ENCODE results near the gene COL15A1. TPM values are rescaled to one million over a fixed set of nuclear protein-coding genes. Genes with fewer than 3 reads are reported as not detected.
A peak's percentile ranks its signal among the peaks of the same experiment; 100 is the strongest.

COL15A1 gene
- polyA plus RNA-seq, 4 donors = 0.22 to 12.5 (median 2.5) TPM

- H3K27ac ChIP-seq (ENCODE audit: low read depth in 1 of 3, low read length in 2 of 3) = peak overlapping the region in 1 of 3 donors; percentile 12
- FAIRE-seq (no peak), DNase-seq (no peak)
- peaks cover 0 to 9% (median 0%) of the 10 kb centered on the region in 3 donors for H3K4me1 ChIP-seq (ENCODE audit: control insufficient read depth in 3 of 3, insufficient read depth in 2 of 3, low read depth in 1 of 3, low read length in 2 of 3)
- H3K27me3 ChIP-seq (ENCODE audit: control insufficient read depth in 3 of 3, insufficient read depth in 3 of 3, low read length in 3 of 3) = peaks cover 0 to 19% (median 0%) of the 10 kb centered on the region in 3 donors
- no peak overlapping the region for H3K4me3 ChIP-seq (ENCODE audit: low read depth in 1 of 3, low read length in 3 of 3)
- no peaks in the 10 kb centered on the region for H3K9me3 ChIP-seq (ENCODE audit: control insufficient read depth in 2 of 2, insufficient read depth in 1 of 2, low read depth in 1 of 2, low read length in 1 of 2)
- 42 to 58% (median 45%) methylated on average over 5 of the region's 5 CpGs for WGBS, 3 donors
- H3K36me3 ChIP-seq (ENCODE audit: control insufficient read depth in 3 of 3, insufficient read depth in 2 of 3, low read depth in 1 of 3, low read length in 3 of 3) = no peaks in the 10 kb centered on the region
Measured at GRCh38 chr9:98978231-98978681, 34.5 kb downstream of the COL15A1 start.

GRCh38 chr9:98980291-98980690 lies 36.6 kb downstream of the COL15A1 start:
- WGBS, 3 donors = 87 to 89% (median 87%) methylated on average over 5 of the region's 5 CpGs
- FAIRE-seq (no peak), DNase-seq (no peak)
- Histone ChIP-seq H3K9me3 (ENCODE audit: control insufficient read depth in 2 of 2, insufficient read depth in 1 of 2, low read depth in 1 of 2, low read length in 1 of 2) (no peaks in the 10 kb centered on the region), H3K27ac (ENCODE audit: low read depth in 1 of 3, low read length in 2 of 3) (no peak overlapping the region), H3K4me3 (ENCODE audit: low read depth in 1 of 3, low read length in 3 of 3) (no peak overlapping the region), H3K36me3 (ENCODE audit: control insufficient read depth in 3 of 3, insufficient read depth in 2 of 3, low read depth in 1 of 3, low read length in 3 of 3) (no peaks in the 10 kb centered on the region), H3K4me1 (ENCODE audit: control insufficient read depth in 3 of 3, insufficient read depth in 2 of 3, low read depth in 1 of 3, low read length in 2 of 3) (peaks cover 0 to under 1% (median 0%) of the 10 kb centered on the region in 3 donors), H3K27me3 (ENCODE audit: control insufficient read depth in 3 of 3, insufficient read depth in 3 of 3, low read length in 3 of 3) (peaks cover 0 to 12% (median 0%) of the 10 kb centered on the region in 3 donors)

GRCh38 chr9:98983295-98984268 lies 39.9 kb downstream of the COL15A1 start:
- no peaks in the 10 kb centered on the region for H3K9me3 ChIP-seq (ENCODE audit: control insufficient read depth in 2 of 2, insufficient read depth in 1 of 2, low read depth in 1 of 2, low read length in 1 of 2)
- no peaks in the 10 kb centered on the region for H3K27me3 ChIP-seq (ENCODE audit: control insufficient read depth in 3 of 3, insufficient read depth in 3 of 3, low read length in 3 of 3)
- DNase-seq (no peak), FAIRE-seq (no peak)
- no peaks in the 10 kb centered on the region for H3K36me3 ChIP-seq (ENCODE audit: control insufficient read depth in 3 of 3, insufficient read depth in 2 of 3, low read depth in 1 of 3, low read length in 3 of 3)
- peaks cover 0 to 2% (median 0%) of the 10 kb centered on the region in 3 donors for H3K4me1 ChIP-seq (ENCODE audit: control insufficient read depth in 3 of 3, insufficient read depth in 2 of 3, low read depth in 1 of 3, low read length in 2 of 3)
- WGBS, 3 donors = 77 to 78% (median 78%) methylated on average over 15 of the region's 15 CpGs
- H3K27ac ChIP-seq (ENCODE audit: low read depth in 1 of 3, low read length in 2 of 3) = no peak overlapping the region
- H3K4me3 ChIP-seq (ENCODE audit: low read depth in 1 of 3, low read length in 3 of 3) = no peak overlapping the region

GRCh38 chr9:98985596-98985995 lies 41.9 kb downstream of the COL15A1 start:
- no peak overlapping the region for H3K4me3 ChIP-seq (ENCODE audit: low read depth in 1 of 3, low read length in 3 of 3)
- no peaks in the 10 kb centered on the region for H3K27me3 ChIP-seq (ENCODE audit: control insufficient read depth in 3 of 3, insufficient read depth in 3 of 3, low read length in 3 of 3)
- no peaks in the 10 kb centered on the region for H3K36me3 ChIP-seq (ENCODE audit: control insufficient read depth in 3 of 3, insufficient read depth in 2 of 3, low read depth in 1 of 3, low read length in 3 of 3)
- no peaks in the 10 kb centered on the region for H3K9me3 ChIP-seq (ENCODE audit: control insufficient read depth in 2 of 2, insufficient read depth in 1 of 2, low read depth in 1 of 2, low read length in 1 of 2)
- no peak overlapping the region for H3K27ac ChIP-seq (ENCODE audit: low read depth in 1 of 3, low read length in 2 of 3)
- WGBS, 3 donors = 93 to 96% (median 95%) methylated on average over 22 of the region's 22 CpGs
- DNase-seq (no peak), FAIRE-seq (no peak)
- H3K4me1 ChIP-seq (ENCODE audit: control insufficient read depth in 3 of 3, insufficient read depth in 2 of 3, low read depth in 1 of 3, low read length in 2 of 3) = peaks cover 0 to 2% (median 0%) of the 10 kb centered on the region in 3 donors

- 76 to 88% (median 84%) methylated on average over 18 of the region's 18 CpGs for WGBS, 3 donors
- Histone ChIP-seq H3K9me3 (ENCODE audit: control insufficient read depth in 2 of 2, insufficient read depth in 1 of 2, low read depth in 1 of 2, low read length in 1 of 2) (no peaks in the 10 kb centered on the region), H3K4me1 (ENCODE audit: control insufficient read depth in 3 of 3, insufficient read depth in 2 of 3, low read depth in 1 of 3, low read length in 2 of 3) (peaks cover 0 to 2% (median 0%) of the 10 kb centered on the region in 3 donors), H3K4me3 (ENCODE audit: low read depth in 1 of 3, low read length in 3 of 3) (no peak overlapping the region), H3K36me3 (ENCODE audit: control insufficient read depth in 3 of 3, insufficient read depth in 2 of 3, low read depth in 1 of 3, low read length in 3 of 3) (no peaks in the 10 kb centered on the region), H3K27ac (ENCODE audit: low read depth in 1 of 3, low read length in 2 of 3) (no peak overlapping the region), H3K27me3 (ENCODE audit: control insufficient read depth in 3 of 3, insufficient read depth in 3 of 3, low read length in 3 of 3) (no peaks in the 10 kb centered on the region)
- no peak for FAIRE-seq
- no peak for DNase-seq
Measured at GRCh38 chr9:98986866-98987651, 43.4 kb downstream of the COL15A1 start.

GRCh38 chr9:98989036-98990000 lies 45.6 kb downstream of the COL15A1 start:
- H3K27ac ChIP-seq (ENCODE audit: low read depth in 1 of 3, low read length in 2 of 3) = peak overlapping the region in 1 of 3 donors; percentile 43
- peaks cover 0 to 6% of the 10 kb centered on the region in 2 donors for H3K9me3 ChIP-seq (ENCODE audit: control insufficient read depth in 2 of 2, insufficient read depth in 1 of 2, low read depth in 1 of 2, low read length in 1 of 2)
- no peak for FAIRE-seq
- WGBS, 3 donors = 78 to 83% (median 79%) methylated on average over 13 of the region's 13 CpGs
- no peaks in the 10 kb centered on the region for H3K27me3 ChIP-seq (ENCODE audit: control insufficient read depth in 3 of 3, insufficient read depth in 3 of 3, low read length in 3 of 3)
- H3K36me3 ChIP-seq (ENCODE audit: control insufficient read depth in 3 of 3, insufficient read depth in 2 of 3, low read depth in 1 of 3, low read length in 3 of 3) = no peaks in the 10 kb centered on the region
- no peak for DNase-seq
- no peak overlapping the region for H3K4me3 ChIP-seq (ENCODE audit: low read depth in 1 of 3, low read length in 3 of 3)
- peaks cover 0 to 6% (median 2%) of the 10 kb centered on the region in 3 donors for H3K4me1 ChIP-seq (ENCODE audit: control insufficient read depth in 3 of 3, insufficient read depth in 2 of 3, low read depth in 1 of 3, low read length in 2 of 3)

- Histone ChIP-seq H3K36me3 (ENCODE audit: control insufficient read depth in 3 of 3, insufficient read depth in 2 of 3, low read depth in 1 of 3, low read length in 3 of 3) (no peaks in the 10 kb centered on the region), H3K4me3 (ENCODE audit: low read depth in 1 of 3, low read length in 3 of 3) (no peak overlapping the region), H3K27ac (ENCODE audit: low read depth in 1 of 3, low read length in 2 of 3) (peak overlapping the region in 1 of 3 donors; percentile 33), H3K27me3 (ENCODE audit: control insufficient read depth in 3 of 3, insufficient read depth in 3 of 3, low read length in 3 of 3) (no peaks in the 10 kb centered on the region), H3K4me1 (ENCODE audit: control insufficient read depth in 3 of 3, insufficient read depth in 2 of 3, low read depth in 1 of 3, low read length in 2 of 3) (peaks cover 0 to 6% (median 2%) of the 10 kb centered on the region in 3 donors), H3K9me3 (ENCODE audit: control insufficient read depth in 2 of 2, insufficient read depth in 1 of 2, low read depth in 1 of 2, low read length in 1 of 2) (peaks cover 0 to 6% of the 10 kb centered on the region in 2 donors)
- DNase-seq = no peak
- no peak for FAIRE-seq
- 79 to 89% (median 84%) methylated on average over 8 of the region's 8 CpGs for WGBS, 3 donors
Measured at GRCh38 chr9:98990181-98990870, 46.6 kb downstream of the COL15A1 start.

Data from small intestine (tissue), 7 donors.